ENCODE measurements around the gene DNAI1.

GRCh38 chr9:34428325-34428958, 30.2 kb upstream of the DNAI1 start:
- no peak for TF ChIP-seq EZH2 (IDR thresholded peaks at IDR 0.05)
- TF ChIP-seq CTCF (IDR thresholded peaks at IDR 0.05): no peak
